Stimulated activated CD8-positive, alpha-beta memory T cell treated with anti-CD3 and anti-CD28 coated beads, Interleukin-12 subunit alpha, Interleukin-12 subunit beta, amount 100 ng/mL, for 24 hours (primary cell): ENCODE results near the gene SLC9B1.
"Not testable (repeated sequence)": the region's sequence is repeated elsewhere in the genome, so short reads cannot be mapped to it uniquely, and the experiment has no call there.

ENCODE experiments used
- DNase-seq: peaks from one replicate; pipeline ENCODE4 v3.0.0-alpha.2; 2020; ENCODE audit errors: extremely low read depth

Gene SLC9B1

DNA sequence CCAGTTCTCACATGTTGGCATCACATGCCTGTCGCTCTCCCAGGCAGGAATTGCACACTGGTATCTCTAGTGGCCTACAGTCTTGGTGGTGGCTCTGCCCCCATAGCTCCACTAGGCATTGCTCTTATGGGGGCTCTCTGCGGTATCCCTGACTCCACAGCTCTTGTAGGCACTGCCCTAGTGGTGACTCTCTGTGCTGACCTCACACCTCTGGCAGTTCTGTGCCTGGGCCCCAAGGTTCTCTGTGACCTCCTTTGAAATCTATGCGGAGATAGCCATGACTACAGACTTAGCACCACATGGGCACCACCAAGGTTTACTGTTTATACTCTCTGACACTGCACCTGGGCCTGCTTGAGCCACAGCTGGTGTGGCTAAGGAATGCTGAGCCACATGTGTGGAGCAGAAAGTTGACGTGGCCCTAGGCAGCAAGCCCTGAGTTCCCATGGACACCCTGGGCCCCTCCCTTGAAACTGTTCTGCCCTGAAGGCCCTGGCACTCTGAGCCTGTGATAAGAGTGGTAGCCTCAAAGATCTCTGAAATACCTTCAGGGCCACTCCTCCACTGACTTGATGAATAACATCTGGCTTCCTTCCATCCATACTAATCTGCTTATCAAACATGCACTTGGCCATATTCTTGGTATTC lies 8.0 kb downstream of the SLC9B1 start:
- DNase-seq: no peak

- no peak for DNase-seq
Observed at GRCh38 chr4:103010804-103011203, 8.7 kb downstream of the SLC9B1 start.

DNA sequence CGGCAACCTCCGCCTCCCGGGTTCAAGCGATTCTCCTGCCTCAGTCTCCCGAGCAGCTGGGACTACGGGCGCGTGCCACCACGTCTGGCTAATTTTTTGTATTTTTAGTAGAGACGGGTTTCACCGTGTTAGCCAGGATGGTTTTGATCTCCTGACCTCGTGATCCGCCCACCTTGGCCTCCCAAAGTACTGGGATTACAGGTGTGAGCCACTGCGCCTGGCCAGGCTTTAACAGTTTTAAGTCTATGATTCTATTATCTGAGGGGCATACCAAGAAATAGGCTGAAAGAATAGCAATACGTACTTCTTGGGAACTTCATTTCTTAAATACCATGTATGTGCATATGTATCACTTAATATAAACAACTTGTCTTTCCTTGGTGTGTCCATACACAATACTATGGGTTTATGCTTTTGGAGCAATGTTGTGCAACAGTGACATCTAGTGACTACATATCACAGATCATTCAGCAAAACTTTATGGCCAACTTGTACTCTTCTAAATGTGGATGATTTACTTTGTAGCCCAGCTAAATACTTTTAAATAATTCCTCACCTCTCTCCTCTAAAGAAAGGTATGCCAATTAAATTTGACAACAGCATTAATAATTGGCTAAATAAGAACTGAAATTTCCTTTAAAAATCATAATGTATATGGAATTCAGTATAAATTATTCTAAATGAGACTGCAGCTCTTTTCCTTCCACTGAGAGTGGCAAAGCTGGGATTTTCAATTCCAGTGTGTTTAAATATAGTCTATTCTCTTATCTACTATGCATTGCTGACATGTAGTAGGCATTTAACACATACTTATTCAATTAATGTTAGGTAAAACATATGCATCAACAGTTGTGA lies 10.4 kb downstream of the SLC9B1 start:
- DNase-seq: no peak

DNA sequence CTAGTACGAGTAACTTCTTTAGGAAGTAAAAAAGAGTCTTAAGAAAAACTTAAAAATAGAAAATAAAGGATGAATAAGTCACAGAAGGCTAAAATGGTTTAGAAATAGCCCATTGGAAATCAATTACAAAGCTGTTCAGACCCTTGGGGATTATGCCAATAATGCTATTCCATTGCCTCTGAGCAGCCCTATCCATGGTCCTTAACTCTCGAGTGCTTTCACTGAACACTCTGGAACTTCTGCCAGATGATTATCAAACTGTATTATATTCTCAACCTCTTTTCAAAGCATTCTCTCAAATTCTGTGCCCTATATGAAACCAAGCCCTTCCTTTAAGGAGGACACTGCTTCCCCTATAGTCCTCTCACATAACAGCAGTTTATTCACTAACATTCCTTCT lies 17.0 kb downstream of the SLC9B1 start:
- no peak for DNase-seq

DNA sequence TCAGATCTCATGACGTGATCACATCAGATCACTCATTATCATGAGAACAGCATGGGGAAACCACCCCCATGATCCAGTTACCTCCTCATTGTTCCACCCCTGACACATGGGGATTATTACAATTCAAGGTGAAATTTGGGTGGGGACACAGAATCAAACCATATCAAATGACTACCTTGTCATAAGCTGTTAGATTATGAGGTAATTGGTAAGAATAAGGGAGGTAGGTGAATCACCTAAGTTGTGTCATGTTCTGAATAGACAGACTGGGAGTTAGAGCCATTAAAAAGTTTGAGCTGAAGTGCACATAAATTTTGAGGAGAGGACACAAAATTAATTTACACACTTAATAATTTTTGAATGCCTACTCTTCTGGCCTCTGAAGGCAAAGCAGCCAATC lies 24.7 kb downstream of the SLC9B1 start:
- DNase-seq: no peak

- not testable (repeated sequence) for DNase-seq
Observed at GRCh38 chr4:102993985-102994384, 25.5 kb downstream of the SLC9B1 start.

GRCh38 chr4:102988429-102989020 lies 31.0 kb downstream of the SLC9B1 start:
- DNase-seq: no peak

GRCh38 chr4:102981005-102981404 lies 38.5 kb downstream of the SLC9B1 start:
- DNase-seq: no peak

DNA sequence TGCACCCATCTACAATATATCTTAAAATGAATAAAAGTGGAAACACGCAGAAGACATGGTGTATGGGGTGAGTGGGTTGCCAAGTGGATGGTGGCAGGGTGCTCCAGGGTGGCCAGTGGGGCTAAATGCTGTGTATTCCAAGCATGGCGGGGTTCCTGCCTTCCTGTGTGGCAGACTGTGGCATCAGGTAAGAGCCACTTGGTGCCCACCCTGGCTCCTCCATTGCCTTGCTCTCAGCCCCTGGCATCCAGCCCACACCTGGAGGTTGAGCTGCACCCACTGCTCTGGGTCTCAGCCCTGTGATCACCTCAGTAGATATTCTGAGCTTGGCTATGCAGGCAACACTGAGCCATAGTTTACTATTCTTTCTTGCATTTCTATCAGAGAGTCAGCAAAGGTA lies 57.7 kb downstream of the SLC9B1 start:
- DNase-seq: not testable (repeated sequence)

DNA sequence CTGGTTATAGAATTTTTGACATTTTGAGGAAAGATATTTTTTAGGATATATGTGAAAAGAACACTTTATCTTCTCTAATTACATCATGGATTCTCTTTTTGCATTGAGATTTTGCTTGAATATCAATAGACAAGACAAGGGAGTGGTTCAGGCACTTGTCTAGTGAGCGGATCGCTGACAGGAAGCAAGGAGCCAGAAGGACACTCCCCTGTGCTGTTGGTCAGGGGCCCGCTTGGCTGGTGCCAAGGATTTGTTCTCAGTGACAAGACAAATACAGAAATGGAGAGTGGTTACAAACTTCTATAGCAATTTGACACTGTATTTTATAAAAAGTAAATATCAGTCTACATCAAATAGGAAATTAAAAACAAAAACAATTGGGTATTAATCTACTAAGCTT lies 60.0 kb downstream of the SLC9B1 start:
- DNase-seq: no peak

DNA sequence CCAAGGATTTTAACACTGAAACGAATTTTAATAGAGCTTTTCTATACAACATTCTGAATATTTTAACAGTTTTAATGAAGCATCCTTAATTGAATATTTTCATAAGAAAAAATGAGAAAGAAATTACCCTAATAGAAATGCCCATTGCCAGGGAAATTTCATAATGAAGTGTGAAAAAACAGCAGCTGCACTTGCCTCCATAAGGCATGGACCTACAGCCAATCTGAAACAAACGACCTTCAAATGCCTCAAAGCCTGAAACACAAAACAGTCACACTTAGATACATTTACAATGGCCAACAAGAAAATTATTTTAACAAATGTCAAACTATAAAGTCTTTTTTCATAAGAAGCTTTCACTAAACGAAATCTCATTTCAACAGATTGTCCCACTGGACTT lies 74.4 kb downstream of the SLC9B1 start:
- no peak for DNase-seq

DNA sequence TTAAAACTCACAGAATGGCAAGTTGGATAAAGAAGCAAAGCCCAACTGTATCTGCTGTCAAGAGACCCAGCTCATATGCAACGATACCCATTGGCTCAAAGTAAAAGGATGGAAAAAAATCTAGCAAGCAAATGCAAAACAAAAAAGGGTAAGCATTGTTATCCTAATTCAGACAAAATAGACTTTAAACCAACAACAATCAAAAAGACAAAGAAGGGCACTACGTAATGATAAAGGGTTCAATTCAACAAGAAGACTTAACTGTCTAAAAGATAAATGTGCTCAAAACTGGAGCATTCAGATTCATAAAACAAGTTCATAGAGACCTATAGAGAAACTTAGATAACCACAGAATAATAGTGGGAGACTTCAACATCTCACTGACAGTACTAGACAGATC lies 81.4 kb downstream of the SLC9B1 start:
- not testable (repeated sequence) for DNase-seq

GRCh38 chr4:102935716-102936115 lies 83.8 kb downstream of the SLC9B1 start:
- DNase-seq: no peak

DNA sequence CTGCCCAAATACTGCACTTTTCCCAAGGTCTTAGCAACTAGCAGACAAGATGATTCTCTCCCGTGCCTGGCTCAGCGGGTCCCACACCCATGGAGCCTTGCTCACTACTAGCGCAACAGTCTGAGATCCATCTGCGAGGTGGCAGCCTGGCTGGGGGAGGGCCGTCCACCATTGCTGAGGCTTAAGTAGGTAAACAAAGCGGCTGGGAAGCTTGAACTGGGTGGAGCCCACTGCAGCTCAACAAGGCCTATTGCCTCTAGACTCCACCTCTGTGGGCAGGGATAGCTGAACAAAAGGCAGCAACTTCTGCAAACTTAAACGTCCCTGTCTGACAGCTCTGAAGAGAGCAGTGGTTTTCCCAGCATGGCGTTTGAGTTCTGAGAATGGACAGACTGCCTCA lies 99.8 kb downstream of the SLC9B1 start:
- not testable (repeated sequence) for DNase-seq

DNA sequence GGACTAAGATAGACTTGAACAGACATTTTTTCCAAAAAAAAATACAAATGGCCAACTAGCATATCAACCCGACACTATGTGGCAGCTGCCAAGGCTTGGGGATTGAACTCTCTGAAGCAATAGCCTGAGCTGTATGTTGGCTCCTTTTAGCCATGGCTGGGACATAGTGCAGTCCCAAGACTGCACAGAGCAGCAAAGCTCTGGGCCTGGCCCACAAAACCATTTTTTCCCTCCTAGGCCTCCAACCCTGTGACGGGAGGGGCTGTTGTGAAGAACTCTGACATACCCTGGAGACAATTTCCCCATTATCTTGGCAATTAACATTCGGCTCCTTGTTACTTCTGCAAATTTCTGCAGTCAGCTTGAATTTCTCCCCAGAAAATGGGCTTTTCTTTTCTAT lies 100.6 kb downstream of the SLC9B1 start:
- no peak for DNase-seq

DNA sequence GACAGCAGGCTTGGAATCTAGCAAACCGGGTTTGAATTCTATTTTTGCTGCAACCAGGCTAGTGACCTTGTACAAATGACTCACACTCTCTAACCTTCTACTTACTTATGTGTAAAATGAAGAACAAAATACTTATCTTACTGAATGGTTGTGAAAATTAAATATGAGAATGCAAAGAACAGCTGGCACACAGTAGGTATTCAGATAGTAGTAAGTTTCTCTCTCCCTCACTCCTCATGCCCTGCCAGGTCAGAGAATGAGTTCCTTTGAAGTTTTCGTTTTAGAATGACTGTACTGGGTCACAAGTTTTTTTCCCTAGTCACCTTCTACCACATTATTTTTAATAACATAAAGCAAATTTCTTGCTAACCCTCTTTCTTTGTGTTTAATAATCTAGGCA lies 117.7 kb downstream of the SLC9B1 start:
- no peak for DNase-seq

- not testable (repeated sequence) for DNase-seq
Observed at GRCh38 chr4:102897610-102898009, 121.9 kb downstream of the SLC9B1 start.

- not testable (repeated sequence) for DNase-seq
Observed at GRCh38 chr4:102896547-102896946, 123.0 kb downstream of the SLC9B1 start.

- not testable (repeated sequence) for DNase-seq
Observed at GRCh38 chr4:102889866-102890265, 129.6 kb downstream of the SLC9B1 start.

- not testable (repeated sequence) for DNase-seq
Observed at GRCh38 chr4:102888570-102888969, 130.9 kb downstream of the SLC9B1 start.

DNA sequence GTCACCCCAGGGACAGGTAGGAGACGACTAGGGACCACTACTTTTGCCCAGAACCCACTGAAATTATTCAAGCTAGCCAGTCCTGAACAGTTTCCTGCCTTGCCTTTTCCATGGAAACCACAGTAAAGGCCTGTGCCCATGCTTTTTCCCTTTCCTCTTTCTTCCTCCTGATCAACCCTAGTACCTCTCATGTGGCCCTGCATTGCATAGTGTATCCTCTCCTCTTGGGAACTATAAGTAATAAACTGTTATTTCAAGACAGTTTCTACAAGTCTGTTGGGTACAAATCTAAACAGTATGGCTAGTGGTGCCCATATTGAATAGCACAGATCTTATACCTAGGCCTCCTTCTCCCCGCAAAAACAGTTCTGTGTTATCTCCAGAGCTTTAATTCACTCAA lies 136.2 kb downstream of the SLC9B1 start:
- DNase-seq: no peak

- DNase-seq: no peak
Observed at GRCh38 chr4:102881343-102881742, 138.2 kb downstream of the SLC9B1 start.

- DNase-seq: no peak
Observed at GRCh38 chr4:102878901-102879300, 140.6 kb downstream of the SLC9B1 start.
